HG03097 (cell line): ENCODE data around the gene ARHGAP23.

Experiments used
- ATAC-seq: cut with Tn5 transposase; IDR thresholded peaks from one replicate; pipeline ENCODE4 v1.9.1; 2021; ENCODE audit not compliant: unreplicated experiment, low FRiP score

ARHGAP23 gene

GRCh38 chr17:38442548-38442947 is 14.3 kb downstream of the ARHGAP23 start:
- no peak for ATAC-seq

DNA sequence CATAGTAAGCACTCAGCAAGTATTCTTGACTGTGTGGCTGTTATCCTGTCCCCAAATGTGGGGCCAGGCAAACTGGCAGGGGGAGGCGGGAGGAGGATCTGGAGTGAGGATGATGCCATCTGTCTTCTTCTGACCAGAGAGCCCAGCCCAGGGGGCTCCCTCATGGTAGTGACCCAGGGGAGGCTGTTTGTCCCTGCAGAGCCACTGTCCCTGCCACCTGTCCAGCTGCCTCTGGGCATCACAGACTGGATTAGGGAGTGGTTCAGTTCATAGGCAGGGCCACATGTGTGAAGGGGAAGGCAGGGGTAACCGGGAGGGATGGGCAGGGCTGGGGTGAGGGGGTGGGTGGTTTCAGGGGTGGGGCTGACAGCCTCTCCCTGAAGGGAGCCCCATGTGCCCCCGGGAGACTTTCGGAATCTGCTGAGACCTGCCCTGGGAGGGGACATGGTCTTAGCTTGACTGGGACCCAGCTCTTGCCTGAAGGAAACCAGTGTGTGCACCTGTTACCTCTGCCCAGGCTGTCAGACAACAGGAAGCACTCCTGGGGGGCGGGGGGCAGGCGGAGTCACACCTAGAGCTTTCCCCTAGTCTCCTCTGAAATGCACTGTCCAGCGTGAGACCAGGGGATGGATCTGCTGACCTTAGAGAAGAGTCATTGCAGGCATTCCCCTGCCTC is 15.2 kb downstream of the ARHGAP23 start:
- ATAC-seq: no peak

- no peak for ATAC-seq
These were observed 15.9 kb downstream of the ARHGAP23 start for GRCh38 chr17:38444151-38444550.

GRCh38 chr17:38447502-38448085 is 19.3 kb downstream of the ARHGAP23 start:
- no peak for ATAC-seq

- ATAC-seq: no peak
These were observed 20.0 kb downstream of the ARHGAP23 start for GRCh38 chr17:38448208-38448771.

DNA sequence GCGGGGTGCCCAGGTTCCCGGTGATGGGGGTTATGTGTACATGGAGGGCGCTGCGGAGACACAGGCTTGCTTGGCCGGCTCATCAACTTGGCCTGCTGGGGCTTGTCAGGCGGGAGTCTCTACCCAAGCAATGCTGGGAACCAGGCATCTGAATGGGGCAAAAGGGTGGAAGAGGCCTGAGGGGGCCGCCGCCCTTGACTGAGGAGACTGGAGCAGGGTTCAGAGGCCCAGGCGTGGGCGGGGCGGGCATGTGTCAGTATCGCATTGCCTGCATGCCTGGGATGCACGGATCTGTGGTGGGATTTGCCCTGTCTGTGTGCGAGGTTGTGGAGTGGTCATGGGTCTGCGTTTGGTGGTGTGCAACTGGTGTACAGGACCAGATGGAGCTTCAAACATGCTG is 21.1 kb downstream of the ARHGAP23 start:
- ATAC-seq: no peak

GRCh38 chr17:38450557-38451029 is 22.3 kb downstream of the ARHGAP23 start:
- no peak for ATAC-seq

DNA sequence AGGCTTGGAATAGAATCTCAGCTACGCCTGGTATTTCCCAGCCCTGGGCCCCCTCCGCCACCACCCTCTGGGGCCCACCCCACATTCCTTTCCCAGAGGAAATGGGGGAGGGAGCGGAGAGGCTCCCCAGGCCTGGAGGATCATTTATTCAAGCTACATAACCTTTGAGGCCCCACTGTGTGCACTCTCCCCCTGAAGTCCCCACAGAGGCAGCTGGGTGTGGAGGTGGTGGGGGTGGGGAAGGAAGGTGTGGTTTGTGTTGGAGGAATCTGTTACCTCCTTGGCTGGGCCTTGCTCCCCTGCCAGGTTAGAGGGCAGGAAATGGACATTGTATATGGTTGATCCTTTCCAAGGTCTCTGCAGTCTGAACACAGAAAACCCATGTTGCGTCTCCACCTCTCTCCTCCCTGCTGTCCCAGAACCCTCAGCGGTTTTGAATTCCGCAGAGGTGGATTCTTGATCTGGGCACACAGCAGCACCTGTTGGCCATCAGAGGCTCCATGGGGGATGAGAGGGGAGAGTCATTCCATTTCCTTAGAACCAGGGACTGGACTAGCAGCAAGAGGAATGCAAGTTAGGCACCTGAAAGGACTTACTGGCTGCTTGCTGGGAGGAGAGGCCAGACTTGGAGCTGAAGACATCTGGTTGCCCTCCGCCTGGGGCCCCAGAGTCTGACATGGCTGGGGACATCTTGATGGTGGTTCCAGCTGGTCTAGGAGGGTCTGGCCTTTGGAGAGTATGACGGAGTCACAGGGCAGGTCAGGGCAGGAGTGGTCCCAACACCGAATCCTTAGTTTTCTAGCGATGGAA is 23.0 kb downstream of the ARHGAP23 start:
- ATAC-seq: no peak

DNA sequence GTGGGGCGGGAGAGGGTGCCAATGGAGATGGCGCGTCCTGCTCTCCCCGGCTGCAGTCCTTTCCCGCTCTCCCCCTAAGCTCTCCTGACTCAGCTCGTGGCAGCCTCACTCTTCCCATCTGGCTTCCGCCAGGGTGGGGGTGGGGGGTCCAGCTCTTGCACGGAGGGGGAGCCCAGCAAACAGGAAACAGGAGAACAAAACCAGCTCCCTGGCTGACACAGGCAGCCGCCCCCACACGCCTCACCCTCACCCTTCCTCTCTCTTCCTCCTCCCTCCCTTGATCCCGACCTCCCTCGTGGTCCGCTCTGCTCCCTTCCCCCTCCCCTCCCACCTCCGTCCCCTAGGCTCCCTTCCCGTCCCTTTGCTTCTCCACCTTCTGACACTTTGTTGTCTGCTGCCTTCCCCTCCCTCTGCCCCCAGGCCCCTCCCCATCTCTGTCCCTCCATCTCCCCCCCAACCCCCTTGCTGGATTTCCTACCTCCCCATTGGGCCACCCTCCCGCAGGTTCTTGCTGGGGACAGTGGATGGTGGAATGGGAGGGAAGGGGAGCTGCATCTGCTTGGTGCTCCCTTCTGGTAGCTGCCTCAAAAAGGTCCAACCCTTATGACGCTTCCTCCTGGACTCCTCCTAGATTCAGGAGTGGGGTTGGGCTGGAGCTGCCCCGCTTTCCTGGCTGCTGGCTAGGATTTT is 23.7 kb downstream of the ARHGAP23 start:
- ATAC-seq: no peak

DNA sequence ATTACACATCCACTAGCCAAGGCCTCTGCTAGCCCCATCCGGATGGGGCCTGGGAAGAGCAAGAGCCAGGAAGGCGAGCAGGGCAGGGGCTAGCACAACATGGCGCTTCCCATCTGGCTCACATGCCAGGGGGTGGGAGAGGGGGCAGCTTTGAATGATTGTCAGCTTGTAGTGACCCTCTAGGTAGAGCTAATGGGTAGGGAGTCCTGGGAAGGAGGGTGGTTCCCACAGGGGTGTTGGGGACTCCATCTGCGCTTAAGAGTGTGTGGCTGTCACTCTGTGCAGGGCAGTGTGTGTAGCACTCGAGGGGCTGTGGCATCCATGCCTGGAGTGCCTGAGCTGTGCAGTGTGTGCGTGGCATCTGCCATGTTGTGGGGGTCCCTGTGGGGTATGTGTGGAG is 24.5 kb downstream of the ARHGAP23 start:
- ATAC-seq: no peak

DNA sequence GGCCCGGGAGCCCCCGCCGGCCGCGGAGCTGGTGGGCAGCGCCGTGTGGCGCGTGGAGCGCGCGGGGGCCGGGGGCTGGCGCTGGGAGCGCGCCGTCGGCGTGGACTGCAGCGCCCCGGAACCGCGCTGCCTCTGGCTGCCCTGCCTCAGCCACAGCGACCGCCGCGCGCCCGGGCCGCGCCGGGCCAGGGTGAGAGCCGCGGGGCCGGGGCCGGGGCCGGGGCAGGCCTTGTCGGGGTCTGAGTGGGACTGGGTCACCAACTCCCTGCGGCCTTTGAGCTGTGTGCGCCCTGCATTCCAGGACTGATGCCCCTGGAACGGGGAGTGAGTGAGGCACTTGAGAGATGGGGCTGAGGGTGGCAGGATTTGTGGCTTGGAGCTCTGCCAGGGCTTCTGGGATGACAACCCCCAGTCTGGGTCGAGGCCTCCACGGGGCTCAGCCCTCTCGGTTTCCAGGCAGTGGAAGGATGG is 25.7 kb downstream of the ARHGAP23 start:
- no peak for ATAC-seq

DNA sequence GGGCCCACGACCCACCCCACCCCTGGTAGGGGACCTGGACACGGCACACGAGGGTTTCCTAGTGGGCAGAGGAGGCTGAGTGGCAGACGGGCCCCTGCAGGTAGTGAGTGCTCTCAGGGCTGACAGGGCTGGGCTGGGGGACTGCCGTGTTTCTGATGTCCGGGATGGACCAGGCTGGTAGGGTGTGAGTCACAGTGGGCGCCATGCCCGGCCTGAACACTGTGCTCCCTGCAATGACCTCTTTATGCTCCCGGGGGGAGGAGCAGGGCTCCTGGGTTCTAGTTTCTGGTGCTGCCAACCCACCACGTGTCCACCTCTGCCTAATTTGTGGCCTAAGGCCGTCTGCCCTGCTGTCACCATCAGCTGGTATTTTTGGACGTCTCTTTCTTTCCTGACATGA is 26.3 kb downstream of the ARHGAP23 start:
- ATAC-seq: no peak

GRCh38 chr17:38455288-38455915 is 27.1 kb downstream of the ARHGAP23 start:
- no peak for ATAC-seq

DNA sequence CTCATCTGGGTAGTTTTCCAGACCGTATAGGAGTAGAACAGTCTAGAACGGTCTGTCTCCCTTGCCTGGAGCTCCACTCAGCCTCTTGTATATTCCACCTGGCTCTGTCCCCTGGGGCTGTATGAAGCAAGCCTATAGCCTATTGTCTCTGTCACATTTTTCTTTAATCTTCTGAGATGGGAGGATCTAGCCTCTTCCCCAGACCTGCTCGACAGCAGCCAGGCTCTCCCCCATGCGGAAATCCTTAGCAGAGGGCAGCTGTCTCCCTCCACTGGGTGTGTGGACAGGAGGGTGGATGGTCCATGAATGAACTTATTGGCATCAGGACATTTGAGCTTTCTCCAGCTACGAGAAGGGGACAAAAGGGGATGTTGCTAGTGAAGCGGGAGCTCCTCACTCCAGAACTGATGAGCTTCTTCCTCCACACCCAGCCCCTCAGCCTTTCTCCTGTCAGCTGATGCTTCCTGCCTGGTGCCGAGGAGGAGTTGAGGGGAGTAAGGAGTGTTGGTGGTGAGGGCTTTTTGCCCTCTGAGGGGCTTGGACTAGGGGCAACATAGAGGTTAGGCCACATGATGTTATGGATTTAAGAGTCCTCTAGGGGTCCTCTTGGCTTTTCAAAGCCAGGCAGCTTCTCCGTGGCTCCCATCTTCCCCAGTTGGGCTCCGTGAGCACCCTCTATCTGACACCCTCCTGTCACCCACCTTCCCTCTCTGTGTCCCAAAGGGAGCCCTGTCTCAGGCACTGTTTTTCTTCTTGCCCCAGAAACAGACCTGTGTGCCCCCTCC is 28.0 kb downstream of the ARHGAP23 start:
- ATAC-seq: no peak

DNA sequence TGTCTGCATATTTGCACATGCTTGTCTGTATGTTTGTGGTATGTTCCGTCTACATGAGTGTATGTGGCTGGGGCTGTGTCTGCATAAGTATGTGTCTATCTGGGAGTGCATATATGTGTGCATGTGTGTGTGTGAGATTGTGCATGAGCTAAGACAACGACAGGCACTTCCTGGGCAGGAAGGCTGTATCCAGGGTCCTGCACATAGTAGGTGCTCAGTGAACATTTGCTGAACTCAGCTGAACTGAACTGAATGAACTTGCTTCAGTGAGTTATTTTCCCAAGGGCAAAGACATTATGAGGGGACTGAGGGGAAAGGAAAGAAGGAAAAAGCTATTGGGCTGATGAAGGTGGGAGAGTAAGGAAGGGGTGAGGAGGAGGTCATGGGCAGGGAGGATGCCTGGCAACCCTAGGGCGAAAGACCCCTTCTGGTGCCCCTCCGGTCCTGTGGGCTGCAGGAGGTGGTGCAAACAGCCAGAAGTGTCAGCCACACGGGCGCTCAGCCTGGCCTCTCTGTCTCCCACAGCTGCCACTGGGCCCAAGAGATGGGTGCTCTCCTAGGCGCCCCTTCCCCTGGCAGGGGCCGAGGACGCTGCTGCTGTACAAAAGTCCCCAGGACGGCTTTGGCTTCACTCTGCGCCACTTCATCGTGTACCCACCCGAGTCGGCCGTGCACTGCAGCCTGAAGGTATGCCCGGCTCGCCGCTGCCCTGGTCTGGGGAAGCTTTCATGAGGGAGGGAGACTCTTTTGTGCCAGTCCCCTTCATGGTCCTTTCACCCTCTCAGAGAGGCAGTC is 29.5 kb downstream of the ARHGAP23 start:
- ATAC-seq: no peak

- ATAC-seq: no peak
These were observed 30.3 kb downstream of the ARHGAP23 start for GRCh38 chr17:38458521-38458920.

DNA sequence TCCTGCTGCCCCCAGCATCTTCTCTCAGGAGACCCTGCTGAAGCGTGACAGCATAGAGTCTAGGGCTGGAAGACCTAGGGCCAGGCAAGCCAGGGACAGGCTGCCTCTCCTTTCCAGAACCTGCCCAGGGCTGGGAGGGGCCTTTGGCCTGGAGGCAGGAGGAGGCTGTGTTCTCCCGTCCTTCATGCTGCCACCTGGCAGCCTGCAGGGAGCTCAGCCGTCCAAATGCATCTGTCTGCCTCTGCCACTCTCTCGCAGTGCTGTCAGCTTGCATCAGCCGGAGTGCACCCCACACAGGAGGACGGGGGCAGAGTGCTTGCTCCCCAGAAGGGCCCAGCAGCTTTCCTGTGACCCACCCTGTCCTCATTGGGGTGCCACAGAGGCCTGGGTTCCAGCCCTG is 31.3 kb downstream of the ARHGAP23 start:
- ATAC-seq: no peak

GRCh38 chr17:38460082-38460715 is 31.9 kb downstream of the ARHGAP23 start:
- ATAC-seq: no peak
